OCI-LY3 (cell line): ENCODE data around the gene SMCHD1.

ENCODE experiments used
- H2AFZ ChIP-seq: fragments of 200-600, 300-600 bp; shearing (Covaris generic); 2 replicates; pipeline ENCODE4 v1.6.0; 2014; ENCODE audit warnings: antibody characterized with exemption, low read depth, low read length
- H3K27ac ChIP-seq: fragments of 200-600, 300-600 bp; sonication (generic); 2 replicates; pipeline ENCODE4 v1.5.1; 2014; ENCODE audit warnings: mild to moderate bottlenecking, low read length, moderate library complexity, mixed read lengths
- H3K27me3 ChIP-seq: fragments of 200-600, 300-600 bp; sonication (generic); 2 replicates; pipeline ENCODE4 v1.6.1; 2014; ENCODE audit warnings: low read depth, low read length, mixed read lengths
- H3K36me3 ChIP-seq: fragments of 200-600, 300-600 bp; sonication (generic); replicated peaks from 2 replicates; pipeline ENCODE3; 2014; ENCODE audit warnings: low read depth, low read length, mixed read lengths
- H3K4me1 ChIP-seq: fragments of 300-600, 200-600 bp; sonication (generic); 2 replicates; pipeline ENCODE4 v1.6.1; 2014; ENCODE audit warnings: low read length, mixed read lengths
- H3K4me2 ChIP-seq: fragments of 200-600, 300-600 bp; sonication (generic); 2 replicates; pipeline ENCODE4 v1.6.1; 2014; ENCODE audit warnings: low read length, mixed read lengths
- H3K4me3 ChIP-seq: fragments of 300-600, 200-600 bp; sonication (generic); 2 replicates; pipeline ENCODE4 v1.5.1; 2014; ENCODE audit warnings: antibody characterized with exemption, mild to moderate bottlenecking, low read length, moderate library complexity
- H3K79me2 ChIP-seq: fragments of 300-600, 200-600 bp; shearing (Covaris generic); 2 replicates; pipeline ENCODE4 v1.6.1; 2014; ENCODE audit warnings: mild to moderate bottlenecking, low read length, mixed read lengths
- H3K9ac ChIP-seq: fragments of 300-600, 200-600 bp; shearing (Covaris generic); 2 replicates; pipeline ENCODE4 v1.6.0; 2014; ENCODE audit warnings: mild to moderate bottlenecking, low read length, moderate library complexity
- H3K9me3 ChIP-seq: fragments of 200-600, 300-600 bp; shearing (Covaris generic); 2 replicates; pipeline ENCODE4 v1.6.1; 2014; ENCODE audit warnings: low read length, mixed read lengths; ENCODE audit not compliant: insufficient read depth
- H4K20me1 ChIP-seq: fragments of 200-600, 300-600 bp; sonication (generic); 2 replicates; pipeline ENCODE4 v1.6.1; 2016; ENCODE audit warnings: low read length, mixed read lengths; ENCODE audit not compliant: insufficient read depth
- CTCF ChIP-seq: fragments of 200-600, 300-600 bp; sonication (generic); IDR thresholded peaks from 2 replicates; pipeline ENCODE4 v1.5.1; 2014; ENCODE audit warnings: antibody characterized with exemption, low read length, low read depth
- EZH2phosphoT487 ChIP-seq: fragments of 200-600 bp; shearing (Covaris generic); IDR thresholded peaks from 2 replicates; pipeline ENCODE4 v1.6.1; 2018; ENCODE audit warnings: antibody characterized with exemption, mixed run types, low read depth

SMCHD1 gene

GRCh38 chr18:2777241-2777640, 121.7 kb downstream of the SMCHD1 start:
- Histone ChIP-seq H3K27me3 (no peaks in the 10 kb centered on the region), H3K9ac (no peak overlapping the region), H4K20me1 (no peaks in the 10 kb centered on the region), H3K36me3 (peaks cover 58% of the 10 kb centered on the region), H3K27ac (no peak overlapping the region), H3K4me2 (no peak overlapping the region), H3K4me1 (no peaks in the 10 kb centered on the region), H3K9me3 (no peaks in the 10 kb centered on the region), H3K79me2 (no peaks in the 10 kb centered on the region; the same call in 1 of the 2 replicates), H2AFZ (no peak overlapping the region), H3K4me3 (no peak overlapping the region)
- TF ChIP-seq CTCF = no peak
- TF ChIP-seq EZH2phosphoT487 = no peak

- Histone ChIP-seq H2AFZ (no peak overlapping the region), H3K27ac (no peak overlapping the region), H3K4me2 (no peak overlapping the region), H3K4me1 (no peaks in the 10 kb centered on the region), H3K79me2 (no peaks in the 10 kb centered on the region), H3K27me3 (no peaks in the 10 kb centered on the region), H3K4me3 (no peak overlapping the region), H4K20me1 (no peaks in the 10 kb centered on the region), H3K9me3 (no peaks in the 10 kb centered on the region), H3K36me3 (peaks cover 54% of the 10 kb centered on the region), H3K9ac (no peak overlapping the region)
- TF ChIP-seq CTCF (no peak), EZH2phosphoT487 (no peak)
Observed at GRCh38 chr18:2780750-2781149, 125.2 kb downstream of the SMCHD1 start.

- no peaks in the 10 kb centered on the region for H3K27me3 ChIP-seq
- no peak overlapping the region for H3K4me3 ChIP-seq
- H3K27ac ChIP-seq = no peak overlapping the region
- no peak overlapping the region for H3K4me2 ChIP-seq
- no peak overlapping the region for H2AFZ ChIP-seq
- H3K4me1 ChIP-seq = no peaks in the 10 kb centered on the region
- TF ChIP-seq CTCF = no peak
- TF ChIP-seq EZH2phosphoT487 = no peak
- no peak overlapping the region for H3K9ac ChIP-seq
- H3K9me3 ChIP-seq = no peaks in the 10 kb centered on the region
- no peaks in the 10 kb centered on the region for H4K20me1 ChIP-seq
- no peaks in the 10 kb centered on the region for H3K79me2 ChIP-seq
- peaks cover 40% of the 10 kb centered on the region for H3K36me3 ChIP-seq
Observed at GRCh38 chr18:2787225-2787624, 131.7 kb downstream of the SMCHD1 start.

GRCh38 chr18:2792395-2792794, 136.9 kb downstream of the SMCHD1 start:
- no peaks in the 10 kb centered on the region for H3K9me3 ChIP-seq
- no peaks in the 10 kb centered on the region for H3K79me2 ChIP-seq
- no peak overlapping the region for H3K9ac ChIP-seq
- no peaks in the 10 kb centered on the region for H3K27me3 ChIP-seq
- no peak overlapping the region for H3K4me3 ChIP-seq
- no peak overlapping the region for H3K27ac ChIP-seq
- no peak overlapping the region for H3K4me2 ChIP-seq
- TF ChIP-seq EZH2phosphoT487 (no peak), CTCF (no peak)
- no peak overlapping the region for H2AFZ ChIP-seq
- H4K20me1 ChIP-seq = 0 out of 2 replicates have a peak, but pooled peaks cover 3% of the 10 kb centered on the region
- peaks cover 4% of the 10 kb centered on the region for H3K4me1 ChIP-seq
- H3K36me3 ChIP-seq = peaks cover 42% of the 10 kb centered on the region
